Skeletal muscle tissue (tissue), 4 donors: ENCODE data around the gene CCIN. TPM values are rescaled to one million over a fixed set of nuclear protein-coding genes. Genes with fewer than 3 reads are reported as not detected.
"Not testable (repeated sequence)": the region's sequence is repeated elsewhere in the genome, so short reads cannot be mapped to it uniquely, and the experiment has no call there.

Experiments used
- H3K27ac ChIP-seq: one replicate; pipeline ENCODE4 v1.7.0; 2013; ENCODE audit warnings: mild to moderate bottlenecking, low read depth, low read length, inconsistent platforms
- H3K27me3 ChIP-seq, 3 donors: one replicate each; pipeline ENCODE4 v1.7.0; 2013; ENCODE audit warnings: low read length in 3 of 3; ENCODE audit not compliant: control insufficient read depth in 3 of 3, insufficient read depth in 3 of 3
- H3K36me3 ChIP-seq, 3 donors: one replicate each; pipeline ENCODE4 v1.7.0; 2013; ENCODE audit warnings: low read length in 3 of 3; ENCODE audit not compliant: control insufficient read depth in 3 of 3, insufficient read depth in 3 of 3
- H3K4me1 ChIP-seq, 3 donors: one replicate each; pipeline ENCODE4 v1.7.0; 2013; ENCODE audit warnings: low read length in 3 of 3, mild to moderate bottlenecking in 3 of 3; ENCODE audit not compliant: control insufficient read depth in 3 of 3, insufficient read depth in 3 of 3
- H3K4me3 ChIP-seq, 3 donors: one replicate each; pipeline ENCODE4 v1.7.0; 2013; ENCODE audit warnings: low read length in 3 of 3
- H3K9ac ChIP-seq, 3 donors: one replicate each; pipeline ENCODE4 v1.7.0; 2013; ENCODE audit warnings: low read length in 3 of 3, mild to moderate bottlenecking in 3 of 3, moderate library complexity in 2 of 3, low read depth in 1 of 3
- H3K9me3 ChIP-seq, 3 donors: one replicate each; pipeline ENCODE4 v1.7.0; 2013; ENCODE audit warnings: low read length in 3 of 3; ENCODE audit not compliant: control insufficient read depth in 3 of 3
- total RNA-seq: library from RNA; depleted of rRNA; stranded (reverse); fragments of >200 nt; gene quantifications from one replicate; pipeline ENCODE4 v1.2.3, GENCODE V29; 2014
- donor health status: Osteomylitis.

CCIN gene
- total RNA-seq, 1 donor from 2014 or later, result 1.0 TPM

- Histone ChIP-seq H3K9ac (no peak overlapping the region), H3K36me3 (no peaks in the 10 kb centered on the region), H3K27me3 (peaks cover 0 to 2% (median 0%) of the 10 kb centered on the region in 3 donors), H3K4me1 (no peaks in the 10 kb centered on the region), H3K4me3 (no peak overlapping the region), H3K27ac (no peak overlapping the region), H3K9me3 (no peaks in the 10 kb centered on the region)
Measured at GRCh38 chr9:36177571-36177970, 8.4 kb downstream of the CCIN start.

GRCh38 chr9:36180243-36180642 is 11.1 kb downstream of the CCIN start:
- not testable (repeated sequence) for H3K36me3 ChIP-seq, H3K4me3 ChIP-seq, H3K27me3 ChIP-seq, H3K9ac ChIP-seq, H3K9me3 ChIP-seq, H3K27ac ChIP-seq, H3K4me1 ChIP-seq

- H3K4me1 ChIP-seq, result peaks cover 13 to 21% (median 17%) of the 10 kb centered on the region in 3 donors
- no peaks in the 10 kb centered on the region for H3K27me3 ChIP-seq
- no peaks in the 10 kb centered on the region for H3K36me3 ChIP-seq
- no peak overlapping the region for H3K4me3 ChIP-seq
- no peak overlapping the region for H3K27ac ChIP-seq
- H3K9me3 ChIP-seq, result no peaks in the 10 kb centered on the region
- H3K9ac ChIP-seq, result no peak overlapping the region
Measured at GRCh38 chr9:36187414-36187813, 18.2 kb downstream of the CCIN start.

GRCh38 chr9:36188212-36188611 is 19.0 kb downstream of the CCIN start:
- H3K4me3 ChIP-seq, result no peak overlapping the region
- no peaks in the 10 kb centered on the region for H3K9me3 ChIP-seq
- H3K4me1 ChIP-seq, result peaks cover 20 to 28% (median 24%) of the 10 kb centered on the region in 3 donors
- no peaks in the 10 kb centered on the region for H3K27me3 ChIP-seq
- H3K36me3 ChIP-seq, result no peaks in the 10 kb centered on the region
- no peak overlapping the region for H3K9ac ChIP-seq
- no peak overlapping the region for H3K27ac ChIP-seq

GRCh38 chr9:36189976-36190375 is 20.8 kb downstream of the CCIN start:
- Histone ChIP-seq H3K36me3 (no peaks in the 10 kb centered on the region), H3K4me1 (peaks cover 25 to 43% (median 39%) of the 10 kb centered on the region in 3 donors), H3K27ac (peak overlapping the region; percentile 94), H3K9me3 (no peaks in the 10 kb centered on the region), H3K4me3 (peak overlapping the region; percentile 88 to 96 (median 94)), H3K9ac (peak overlapping the region; percentile 88 to 98 (median 93)), H3K27me3 (no peaks in the 10 kb centered on the region)

- H3K4me1 ChIP-seq, result peaks cover 25 to 43% (median 39%) of the 10 kb centered on the region in 3 donors
- H3K36me3 ChIP-seq, result no peaks in the 10 kb centered on the region
- peak within 1 kb of the TSS; percentile 94 for H3K27ac ChIP-seq
- H3K27me3 ChIP-seq, result no peaks in the 10 kb centered on the region
- peak within 1 kb of the TSS; percentile 92 to 98 (median 93) for H3K9ac ChIP-seq
- H3K4me3 ChIP-seq, result peak within 1 kb of the TSS; percentile 88 to 96 (median 94)
- no peaks in the 10 kb centered on the region for H3K9me3 ChIP-seq
Measured at GRCh38 chr9:36190388-36191289, 21.5 kb downstream of the CCIN start, which contains the start of gene CLTA. CLTA (plus strand) TSS chr9:36190921; CDS start chr9:36191057, 136 bp downstream.

- H3K9ac ChIP-seq, result peak overlapping the region; percentile 92 to 98 (median 93)
- H3K4me1 ChIP-seq, result peaks cover 25 to 43% (median 39%) of the 10 kb centered on the region in 3 donors
- H3K27me3 ChIP-seq, result no peaks in the 10 kb centered on the region
- no peaks in the 10 kb centered on the region for H3K36me3 ChIP-seq
- no peaks in the 10 kb centered on the region for H3K9me3 ChIP-seq
- H3K4me3 ChIP-seq, result peak overlapping the region; percentile 88 to 96 (median 94)
- H3K27ac ChIP-seq, result peak overlapping the region; percentile 94
Measured at GRCh38 chr9:36191290-36191645, 22.1 kb downstream of the CCIN start.

GRCh38 chr9:36191686-36192085 is 22.5 kb downstream of the CCIN start:
- no peaks in the 10 kb centered on the region for H3K9me3 ChIP-seq
- H3K27ac ChIP-seq, result peak overlapping the region; percentile 94
- no peaks in the 10 kb centered on the region for H3K36me3 ChIP-seq
- H3K4me3 ChIP-seq, result peak overlapping the region; percentile 88 to 96 (median 94)
- H3K4me1 ChIP-seq, result peaks cover 25 to 43% (median 39%) of the 10 kb centered on the region in 3 donors
- H3K9ac ChIP-seq, result peak overlapping the region; percentile 92 to 98 (median 93)
- H3K27me3 ChIP-seq, result no peaks in the 10 kb centered on the region

GRCh38 chr9:36192196-36192595 is 23.0 kb downstream of the CCIN start:
- Histone ChIP-seq H3K4me1 (peaks cover 25 to 43% (median 39%) of the 10 kb centered on the region in 3 donors), H3K4me3 (peak overlapping the region; percentile 88 to 96 (median 94)), H3K27me3 (no peaks in the 10 kb centered on the region), H3K9me3 (no peaks in the 10 kb centered on the region), H3K27ac (peak overlapping the region; percentile 94), H3K9ac (peak overlapping the region; percentile 92 to 98 (median 93)), H3K36me3 (no peaks in the 10 kb centered on the region)

- Histone ChIP-seq H3K4me1 (peaks cover 25 to 43% (median 39%) of the 10 kb centered on the region in 3 donors), H3K9me3 (no peaks in the 10 kb centered on the region), H3K27ac (peak overlapping the region; percentile 3), H3K27me3 (no peaks in the 10 kb centered on the region), H3K4me3 (peak overlapping the region in 2 of 3 donors; percentile 94 to 96), H3K36me3 (no peaks in the 10 kb centered on the region), H3K9ac (peak overlapping the region; percentile 7 to 93 (median 92))
Measured at GRCh38 chr9:36193023-36193422, 23.8 kb downstream of the CCIN start.
